ENCODE data around the gene POM121C.
"Not testable (repeated sequence)": the region's sequence is repeated elsewhere in the genome, so short reads cannot be mapped to it uniquely, and the experiment has no call there.

DNA sequence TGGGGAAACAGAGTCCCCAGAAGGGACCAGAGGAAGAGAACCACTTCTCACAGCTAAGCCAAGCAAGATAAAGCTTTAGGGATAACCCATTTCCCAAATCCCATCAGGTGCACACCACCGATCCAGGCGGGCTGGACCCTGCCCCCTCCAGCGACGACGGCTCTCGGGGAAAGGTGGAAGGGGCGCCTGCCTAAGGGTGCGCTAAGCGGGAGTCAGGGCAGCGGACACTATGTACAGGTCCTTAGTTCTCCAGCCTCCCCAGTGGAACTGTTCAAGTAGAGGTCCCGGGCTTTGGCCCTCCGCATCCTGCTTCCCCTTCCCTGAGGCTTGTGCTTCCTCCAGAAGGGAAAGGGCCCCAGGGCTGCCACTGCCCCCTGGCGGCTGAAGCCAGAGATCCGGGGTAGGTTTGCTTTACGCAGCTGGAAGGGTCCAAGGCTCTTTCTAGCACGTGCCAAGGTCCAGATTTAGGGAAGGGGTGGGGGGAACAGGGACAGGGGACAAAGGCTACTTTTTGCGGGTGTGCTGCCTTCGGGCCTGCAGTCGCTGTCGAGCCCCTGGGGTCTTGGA is 67.7 kb downstream of the POM121C start:
- TF ChIP-seq, protein P1, sequence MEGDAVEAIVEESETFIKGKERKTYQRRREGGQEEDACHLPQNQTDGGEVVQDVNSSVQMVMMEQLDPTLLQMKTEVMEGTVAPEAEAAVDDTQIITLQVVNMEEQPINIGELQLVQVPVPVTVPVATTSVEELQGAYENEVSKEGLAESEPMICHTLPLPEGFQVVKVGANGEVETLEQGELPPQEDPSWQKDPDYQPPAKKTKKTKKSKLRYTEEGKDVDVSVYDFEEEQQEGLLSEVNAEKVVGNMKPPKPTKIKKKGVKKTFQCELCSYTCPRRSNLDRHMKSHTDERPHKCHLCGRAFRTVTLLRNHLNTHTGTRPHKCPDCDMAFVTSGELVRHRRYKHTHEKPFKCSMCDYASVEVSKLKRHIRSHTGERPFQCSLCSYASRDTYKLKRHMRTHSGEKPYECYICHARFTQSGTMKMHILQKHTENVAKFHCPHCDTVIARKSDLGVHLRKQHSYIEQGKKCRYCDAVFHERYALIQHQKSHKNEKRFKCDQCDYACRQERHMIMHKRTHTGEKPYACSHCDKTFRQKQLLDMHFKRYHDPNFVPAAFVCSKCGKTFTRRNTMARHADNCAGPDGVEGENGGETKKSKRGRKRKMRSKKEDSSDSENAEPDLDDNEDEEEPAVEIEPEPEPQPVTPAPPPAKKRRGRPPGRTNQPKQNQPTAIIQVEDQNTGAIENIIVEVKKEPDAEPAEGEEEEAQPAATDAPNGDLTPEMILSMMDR (IDR thresholded peaks at IDR 0.05) = not testable (repeated sequence)
- not testable (repeated sequence) for TF ChIP-seq EZH2 (IDR thresholded peaks at IDR 0.05; ENCODE audit: borderline replicate concordance, insufficient read depth, low read depth, low read length, poor library complexity, severe bottlenecking)
